DMS53 treated with DMSO at 0.1 percent for 48 hours (cell line): ENCODE results near the gene ID2.

Source experiments
- DNase-seq: peaks from one replicate; lab custom pipeline; 2025; ENCODE audit not compliant: unreplicated experiment; lab: John Stamatoyannopoulos, UW

Gene ID2

DNA sequence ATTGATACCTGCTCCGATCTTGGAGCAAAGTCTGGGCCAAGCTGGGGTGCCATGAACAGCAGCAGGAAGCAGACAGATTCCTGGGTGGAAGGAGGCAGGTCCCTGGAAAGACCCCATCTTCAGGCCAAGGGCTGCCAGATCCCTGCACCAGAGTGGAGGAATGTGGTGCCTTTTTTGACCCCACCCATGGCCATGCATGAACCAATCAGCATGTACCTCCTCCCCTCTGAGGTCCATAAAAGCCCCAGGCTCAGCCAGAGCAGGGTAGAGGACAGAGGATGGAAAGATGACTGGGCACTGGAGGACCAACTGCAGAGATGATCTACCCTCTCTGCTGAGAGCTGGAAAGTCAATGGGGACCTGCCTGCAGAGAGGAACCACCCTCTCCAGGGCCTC lies 34.4 kb upstream of the ID2 start:
- DNase-seq = no peak

DNA sequence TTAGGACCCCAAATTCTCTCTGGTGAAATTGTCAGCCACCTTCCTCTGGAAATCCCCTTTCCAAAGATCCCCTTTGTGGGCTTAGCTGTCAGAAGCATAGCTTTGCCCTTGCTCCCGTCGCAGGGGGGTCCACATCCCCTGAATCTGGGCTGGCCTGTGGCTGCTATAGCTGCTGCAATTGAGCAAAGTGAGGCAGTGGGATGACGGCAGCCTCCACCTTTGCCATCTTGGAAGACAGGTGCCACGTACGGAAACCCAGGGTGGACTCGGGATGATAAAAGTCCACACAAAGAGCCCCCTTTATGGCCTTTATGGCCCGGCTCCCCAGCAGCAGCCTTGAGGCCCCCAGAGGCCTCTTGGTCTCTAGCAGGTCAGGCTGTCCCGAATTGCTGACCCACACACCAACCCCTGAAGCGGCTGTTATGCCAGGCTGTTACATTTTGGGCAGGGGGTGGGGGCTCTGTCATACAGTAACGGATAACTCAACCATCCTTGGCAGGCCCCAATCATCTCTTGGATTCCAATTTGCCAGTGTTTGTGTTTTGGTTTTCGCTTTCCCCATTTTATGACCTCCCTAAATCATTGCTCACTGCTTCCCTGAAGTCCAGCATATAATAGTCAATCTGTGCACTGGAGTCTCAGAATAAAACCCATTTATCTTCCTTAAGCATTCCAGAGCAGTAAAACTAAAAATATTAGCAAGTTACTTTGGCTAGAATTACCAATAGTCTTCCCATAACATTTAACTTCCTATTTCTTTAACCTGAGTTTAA lies 33.2 kb upstream of the ID2 start:
- no peak for DNase-seq

DNA sequence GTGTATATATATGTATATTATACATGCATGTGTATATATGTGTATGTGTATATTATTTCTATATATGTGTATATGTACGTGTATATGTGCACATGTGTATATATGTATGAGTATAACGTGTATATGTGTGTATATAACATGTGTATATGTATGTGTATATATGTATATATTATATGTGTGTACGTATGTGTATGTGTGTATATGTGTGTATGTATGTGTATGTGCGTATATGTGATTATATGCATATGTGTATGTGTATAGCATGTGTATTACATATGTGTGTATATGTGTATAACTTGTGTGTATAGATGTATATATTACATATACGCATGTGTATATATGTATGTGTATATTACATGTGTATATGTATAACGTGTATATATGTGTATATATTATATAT lies 32.1 kb upstream of the ID2 start:
- no peak for DNase-seq

DNA sequence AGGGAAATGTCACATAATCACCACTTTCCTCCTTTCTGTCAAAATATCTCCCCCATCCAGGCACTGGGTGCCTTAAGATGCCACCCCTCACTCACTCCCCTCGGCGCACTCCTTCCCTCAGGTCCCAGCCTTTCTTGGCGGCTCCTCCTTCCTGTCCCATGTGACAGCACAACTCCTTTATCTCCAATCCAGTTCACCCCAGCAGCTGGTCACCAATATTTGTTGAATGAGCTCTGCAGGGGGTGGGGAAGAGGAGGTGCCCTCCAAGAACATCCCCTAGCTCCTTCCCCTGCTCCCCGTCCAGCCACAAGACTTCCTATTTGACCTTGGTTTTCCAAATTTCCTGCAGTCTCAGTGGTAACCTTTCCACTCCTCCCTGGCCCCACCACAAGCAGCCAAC lies 31.6 kb upstream of the ID2 start:
- no peak for DNase-seq

DNA sequence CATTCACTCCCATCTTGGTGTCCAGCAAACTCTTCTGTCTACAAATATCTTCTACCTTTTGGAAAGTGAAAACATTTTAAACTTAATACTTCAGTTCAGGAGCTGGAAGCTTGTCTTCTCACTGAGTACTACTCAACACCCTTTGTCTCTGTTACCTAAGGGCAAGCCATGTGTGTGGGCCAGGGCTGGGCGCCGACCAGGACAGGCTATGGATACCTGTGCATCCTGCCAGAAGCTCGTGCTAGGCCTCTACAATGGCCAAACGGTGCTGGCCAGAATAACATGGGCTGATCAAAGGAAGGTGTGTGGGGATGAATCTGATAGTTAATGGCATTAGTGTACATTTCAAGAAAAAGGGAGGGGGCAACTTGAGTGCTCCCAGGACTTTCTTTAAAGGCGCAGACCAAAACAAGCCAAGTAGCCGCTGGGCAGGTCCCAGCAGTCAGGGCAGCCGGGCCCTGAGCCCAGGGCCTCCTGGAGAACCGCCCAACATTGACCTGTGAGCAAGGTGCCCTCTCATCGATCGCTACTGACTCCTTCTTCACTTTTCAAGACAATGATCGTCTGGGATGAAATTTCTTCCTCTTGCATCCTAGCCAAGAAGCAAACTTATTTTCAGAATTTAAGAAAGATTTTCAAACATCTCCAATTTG lies 29.0 kb upstream of the ID2 start:
- DNase-seq = no peak

DNA sequence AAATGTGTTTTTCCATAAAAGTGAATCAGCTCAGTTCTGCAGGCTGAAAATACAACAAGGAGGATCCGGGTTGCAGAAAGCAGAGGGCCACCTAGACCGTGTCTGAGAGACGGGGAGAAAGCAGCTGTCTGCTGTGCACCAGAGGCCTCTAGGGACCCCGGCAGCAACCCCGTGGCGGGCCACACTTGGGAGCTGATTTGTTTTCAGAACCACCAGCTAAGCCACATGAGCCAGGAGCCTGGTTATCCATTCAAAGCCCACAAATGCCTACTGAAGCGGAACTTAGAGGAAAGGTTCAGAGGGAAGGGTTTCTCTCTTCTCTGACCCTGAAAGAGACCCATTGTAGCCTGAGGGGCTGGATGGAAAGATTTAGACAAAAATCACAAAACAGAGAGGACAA lies 28.4 kb upstream of the ID2 start:
- no peak for DNase-seq

DNA sequence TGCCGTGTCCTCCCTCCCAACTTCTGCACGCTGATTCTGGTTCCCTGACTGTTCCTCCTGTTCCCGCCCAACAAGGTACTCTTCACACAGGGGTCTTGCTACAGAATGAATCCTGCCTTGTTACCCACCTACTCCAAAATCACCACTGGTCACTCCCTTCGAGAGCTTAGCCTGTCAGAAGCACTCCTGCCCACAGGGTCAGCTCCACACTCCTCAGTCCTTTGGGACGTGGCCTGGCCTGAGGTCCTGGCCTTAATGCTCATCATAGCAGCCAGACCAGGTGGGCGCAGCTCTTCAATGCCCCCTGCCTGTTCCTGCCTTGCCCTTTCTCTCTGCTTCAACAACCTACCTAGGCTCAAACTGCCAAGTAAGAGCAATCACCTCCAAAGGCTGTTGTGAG lies 27.8 kb upstream of the ID2 start:
- no peak for DNase-seq

DNA sequence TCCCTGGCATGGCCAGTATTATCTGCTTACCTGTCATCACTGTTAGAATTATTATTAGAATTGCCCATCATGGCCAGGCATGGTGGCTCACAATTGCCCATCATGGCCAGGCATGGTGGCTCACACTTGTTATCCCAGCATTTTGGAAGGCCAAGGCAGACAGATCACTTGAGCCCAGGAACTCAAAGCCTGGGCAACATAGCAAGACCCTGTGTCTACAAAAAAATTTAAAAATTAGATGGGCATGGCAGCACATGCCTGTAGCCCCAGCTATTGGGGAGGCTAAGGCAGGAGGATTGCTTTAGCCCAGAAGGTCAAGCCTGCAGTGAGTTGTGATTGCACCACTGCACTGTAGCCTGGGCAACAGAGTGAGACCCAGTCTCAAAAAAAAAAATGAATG lies 27.4 kb upstream of the ID2 start:
- no peak for DNase-seq

DNA sequence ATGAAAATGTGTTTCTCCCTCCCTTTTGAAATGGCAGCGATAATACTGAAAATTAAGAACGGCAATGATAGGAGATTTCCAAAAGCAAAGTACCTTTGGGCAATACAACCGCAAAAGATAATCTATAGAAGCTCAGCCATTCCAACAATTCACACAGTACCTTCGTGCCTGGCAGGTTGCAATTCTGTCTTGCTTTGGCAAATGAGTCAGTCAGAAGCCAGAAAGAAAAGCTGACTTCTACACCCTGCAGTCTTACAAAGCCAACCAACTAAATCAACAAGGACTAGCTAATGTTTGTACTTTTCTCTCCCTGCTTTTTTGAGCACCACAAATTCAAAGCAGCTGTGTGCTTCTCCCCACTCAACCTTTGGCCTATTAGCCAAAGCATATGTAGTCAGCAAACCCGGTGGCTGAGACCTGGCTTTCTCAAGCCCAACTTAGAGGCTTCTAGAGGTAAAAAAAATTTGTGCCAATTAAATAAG lies 25.7 kb upstream of the ID2 start:
- peak; percentile 86 for DNase-seq

DNA sequence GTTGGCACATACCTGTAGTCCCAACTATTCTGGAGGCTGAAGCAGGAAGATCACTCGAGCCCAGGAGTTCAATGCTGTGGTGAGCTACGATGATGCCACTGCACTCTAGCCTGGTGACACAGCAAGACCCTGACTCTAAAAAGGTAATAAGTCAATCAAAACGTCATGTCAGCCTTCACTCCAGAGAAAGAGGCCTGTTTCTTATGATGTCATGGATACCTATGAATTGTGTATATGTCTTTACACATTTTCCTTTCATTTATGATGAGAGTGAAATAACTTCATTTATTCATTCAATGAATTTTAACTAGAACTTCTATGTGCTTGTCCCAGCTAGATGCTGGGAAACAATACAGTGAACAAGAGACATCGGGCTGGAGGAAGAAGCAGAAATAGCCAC lies 25.0 kb upstream of the ID2 start:
- DNase-seq = no peak

DNA sequence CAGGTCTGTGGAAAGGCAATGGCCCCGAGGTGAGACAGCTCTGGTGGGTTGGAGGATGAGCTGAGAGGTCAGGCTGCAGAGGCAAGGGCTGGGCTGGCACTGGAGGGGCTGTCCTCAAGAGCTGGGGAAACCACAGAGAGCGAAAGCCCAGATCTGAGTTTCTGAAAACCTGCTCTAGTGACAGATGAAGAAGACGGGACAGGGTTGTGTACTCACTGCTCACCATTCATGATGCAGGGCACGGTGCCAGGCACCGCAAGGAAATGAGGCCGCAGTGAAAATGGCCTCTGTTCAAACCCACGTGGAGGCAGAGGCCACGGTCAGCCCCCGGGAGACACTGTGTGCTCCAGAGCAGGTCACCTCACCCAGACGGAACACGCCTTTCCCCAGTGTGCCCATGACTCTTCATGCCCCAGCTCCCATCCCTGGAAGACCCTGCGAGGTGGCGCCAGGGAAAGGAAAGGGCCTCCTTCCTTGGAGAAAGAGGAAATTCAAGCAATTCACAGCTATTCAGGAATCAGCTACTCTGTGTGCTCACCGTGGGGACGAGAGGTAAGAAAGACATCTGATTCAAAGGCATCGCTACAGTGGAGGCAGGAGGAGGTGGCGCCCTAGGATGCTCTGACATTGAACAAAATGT lies 24.3 kb upstream of the ID2 start:
- DNase-seq = no peak

DNA sequence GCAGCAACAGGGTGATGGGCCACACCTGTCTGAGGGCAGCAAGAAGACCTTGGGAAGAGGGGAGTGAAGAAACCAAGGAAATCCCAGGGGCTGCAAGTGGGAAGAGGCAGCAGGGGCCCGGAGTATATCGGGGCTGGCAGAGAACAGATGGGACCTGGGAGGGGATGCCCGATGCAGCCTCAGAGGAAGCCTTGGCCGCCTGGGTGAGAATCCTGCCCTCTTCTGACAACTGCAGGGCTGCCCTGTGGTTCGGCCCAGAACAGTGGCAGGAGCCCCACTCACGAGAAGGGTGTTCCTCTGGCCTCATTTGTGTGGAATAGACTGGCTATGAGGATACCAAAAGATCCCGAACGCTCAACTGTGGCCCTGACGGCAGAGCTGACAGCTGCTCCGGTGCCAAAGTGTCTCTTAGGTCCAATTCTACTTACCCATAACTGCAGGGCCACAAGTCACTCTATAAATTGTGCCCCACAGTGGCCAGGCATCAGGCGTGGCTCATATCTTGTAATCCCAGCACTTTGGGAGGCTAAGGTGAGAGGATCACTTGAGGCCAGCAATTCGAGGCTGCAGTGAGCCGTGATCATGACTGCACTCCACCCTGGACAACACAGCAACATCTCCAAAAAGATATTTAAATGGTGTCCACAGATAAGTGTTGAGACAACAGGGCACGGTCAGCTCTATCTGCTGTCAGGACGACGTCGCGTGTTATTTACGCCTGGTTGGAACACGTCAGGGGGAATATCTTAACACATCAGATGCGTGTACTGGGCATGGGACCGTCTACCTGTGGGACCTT lies 23.6 kb upstream of the ID2 start:
- DNase-seq = no peak

DNA sequence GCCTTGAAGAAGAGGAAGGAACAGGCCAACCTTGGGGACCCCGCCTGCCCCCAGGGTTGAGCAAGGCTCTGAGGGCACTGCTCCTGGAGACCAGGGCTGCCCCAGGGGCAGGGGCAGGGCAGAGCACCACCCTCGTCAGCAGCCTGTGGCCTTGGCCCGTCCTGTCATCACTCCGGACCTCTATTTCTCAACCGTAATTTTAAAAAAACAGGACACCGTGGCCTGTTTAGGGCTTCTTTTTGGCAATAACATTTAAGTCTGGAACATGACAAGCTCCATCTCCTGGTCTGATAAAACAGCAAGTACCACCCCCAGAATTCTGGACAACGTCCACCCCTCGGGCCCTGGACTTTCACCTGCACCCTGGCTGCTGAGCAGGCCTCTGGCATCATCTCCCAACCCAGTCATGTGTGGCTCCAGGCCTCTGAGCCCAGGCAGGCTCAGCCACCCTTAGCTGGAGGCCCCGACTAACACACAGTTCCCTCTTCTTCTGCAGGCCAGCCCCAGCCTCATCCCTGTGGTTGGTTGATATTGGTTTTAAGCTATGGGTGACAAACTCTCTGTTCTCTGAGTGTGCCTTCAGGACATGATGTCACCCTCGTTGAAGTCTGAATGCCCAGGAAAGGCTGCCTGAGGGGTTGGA lies 22.6 kb upstream of the ID2 start:
- peak; percentile 78 for DNase-seq

DNA sequence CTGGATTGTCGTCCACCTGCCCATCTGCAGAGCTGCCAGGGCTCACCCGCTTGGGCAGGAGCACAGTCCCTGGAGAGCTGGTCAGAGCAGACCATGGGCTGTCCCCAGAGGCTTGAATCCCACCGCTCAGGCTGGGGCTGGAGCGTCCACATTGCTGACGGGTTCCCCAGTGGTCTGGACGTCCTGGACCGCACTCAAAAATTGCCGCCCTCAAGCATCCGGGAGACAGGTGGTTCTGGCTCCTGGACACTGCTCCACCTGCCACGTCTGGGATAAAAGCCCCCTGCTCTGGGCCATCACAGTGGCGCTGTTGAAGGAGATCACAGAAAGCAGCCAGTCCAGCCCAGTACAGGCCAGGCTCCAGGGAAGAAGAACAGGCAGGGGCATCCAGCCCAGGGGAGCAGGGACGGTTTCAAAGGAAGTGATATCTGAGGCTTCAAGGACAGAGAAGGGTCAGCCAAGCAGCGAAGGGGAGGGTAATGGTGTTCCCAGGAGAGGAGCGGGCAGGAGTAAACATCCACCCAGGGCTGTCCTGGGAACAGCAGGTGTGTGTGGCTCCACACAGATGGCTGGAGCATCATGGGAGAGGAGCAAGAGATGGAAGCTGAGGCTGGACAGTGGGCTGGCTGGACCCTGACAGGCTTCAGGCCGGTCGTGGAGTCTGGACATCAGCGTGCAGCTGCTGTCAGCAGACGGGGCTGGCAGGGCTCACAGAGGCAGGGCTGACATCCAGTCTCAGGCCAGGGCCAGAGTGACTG lies 21.9 kb upstream of the ID2 start:
- DNase-seq = peak; percentile 19

DNA sequence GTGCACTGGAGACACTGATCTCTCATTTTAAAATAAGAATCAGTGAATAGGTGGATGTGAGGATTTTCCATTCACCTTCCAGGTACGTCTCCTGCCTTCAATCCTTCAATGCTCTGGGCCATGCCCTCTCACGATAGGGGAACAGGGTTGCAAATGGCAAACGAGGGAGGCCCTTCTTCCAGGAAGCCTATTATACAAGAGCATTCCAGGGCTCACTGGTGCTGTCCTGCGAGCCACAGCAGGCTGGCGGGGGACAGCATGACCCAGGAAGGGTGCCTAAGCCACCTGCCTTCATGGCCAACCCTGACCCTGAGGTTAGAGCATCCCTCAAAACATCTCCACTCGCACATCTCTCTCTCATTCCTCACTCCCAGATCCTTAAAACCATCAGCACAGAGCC lies 20.6 kb upstream of the ID2 start:
- no peak for DNase-seq

DNA sequence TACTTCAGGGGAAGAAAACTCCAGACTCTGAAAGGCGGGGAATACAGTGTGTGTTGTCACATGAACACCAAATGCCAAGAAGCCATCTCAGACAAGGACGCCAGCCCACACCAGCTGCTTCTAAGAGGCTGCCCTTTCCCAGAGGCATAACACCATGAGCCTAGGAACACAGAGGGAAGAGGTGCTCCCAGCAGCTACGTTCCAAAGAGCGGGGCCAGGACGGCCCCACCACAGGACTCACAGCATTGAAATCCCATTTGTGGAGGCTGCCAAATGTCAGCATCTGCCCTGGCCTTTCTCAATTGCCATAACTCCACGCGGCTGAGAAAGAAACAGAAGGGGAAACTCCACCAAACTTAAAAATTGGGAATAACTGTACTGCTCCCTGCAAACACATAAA lies 20.1 kb upstream of the ID2 start:
- DNase-seq = no peak

DNA sequence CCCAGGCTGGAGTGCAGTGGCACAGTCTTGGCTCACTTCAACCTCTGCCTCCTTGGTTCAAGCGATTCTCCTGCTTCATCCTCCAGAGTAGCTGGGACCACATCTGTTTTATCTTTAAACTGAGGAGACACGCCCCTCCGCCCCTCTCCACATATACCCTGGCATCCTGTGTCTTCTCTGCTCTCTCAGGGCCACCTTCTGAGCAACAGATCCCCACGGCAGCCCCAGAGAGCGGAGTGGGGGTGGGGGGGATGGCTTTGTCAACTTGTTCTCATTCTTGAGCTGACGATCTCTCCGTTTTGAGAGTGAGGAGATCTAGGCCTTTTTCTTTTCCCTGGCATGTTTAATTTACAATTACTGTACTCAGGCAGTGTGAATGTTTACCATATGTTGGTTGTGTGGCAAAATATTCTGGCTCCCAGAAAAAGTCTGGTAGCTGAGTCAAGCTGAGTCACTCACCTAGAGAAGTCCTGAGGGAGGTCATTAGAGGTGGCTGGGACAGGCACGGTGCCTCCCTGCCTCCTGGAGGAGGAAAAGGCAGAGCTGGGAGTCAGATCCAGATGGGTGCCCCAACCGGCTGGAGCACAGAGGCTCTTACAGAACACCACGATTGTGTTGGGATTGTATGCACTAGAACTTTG lies 19.5 kb upstream of the ID2 start:
- DNase-seq = peak; percentile 38

DNA sequence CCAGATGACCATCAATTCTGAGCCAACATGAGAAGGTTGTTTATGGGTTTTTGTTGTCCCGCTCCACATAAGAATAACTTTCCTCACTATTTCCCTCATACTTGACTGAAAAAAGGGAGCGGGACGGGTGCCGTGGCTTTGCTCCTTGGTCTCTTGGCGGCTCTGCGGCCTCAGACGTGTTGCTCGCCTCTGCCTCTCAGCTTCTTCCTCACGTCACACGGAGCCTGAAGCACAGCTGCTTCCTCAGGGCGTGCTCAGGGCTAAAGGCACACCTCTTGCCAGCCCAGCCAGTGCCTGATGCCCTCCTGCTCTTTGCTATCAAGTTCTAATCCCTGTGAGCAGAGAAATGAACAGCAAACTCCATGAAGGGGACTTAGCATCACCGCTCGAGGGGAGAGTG lies 17.9 kb upstream of the ID2 start:
- no peak for DNase-seq

DNA sequence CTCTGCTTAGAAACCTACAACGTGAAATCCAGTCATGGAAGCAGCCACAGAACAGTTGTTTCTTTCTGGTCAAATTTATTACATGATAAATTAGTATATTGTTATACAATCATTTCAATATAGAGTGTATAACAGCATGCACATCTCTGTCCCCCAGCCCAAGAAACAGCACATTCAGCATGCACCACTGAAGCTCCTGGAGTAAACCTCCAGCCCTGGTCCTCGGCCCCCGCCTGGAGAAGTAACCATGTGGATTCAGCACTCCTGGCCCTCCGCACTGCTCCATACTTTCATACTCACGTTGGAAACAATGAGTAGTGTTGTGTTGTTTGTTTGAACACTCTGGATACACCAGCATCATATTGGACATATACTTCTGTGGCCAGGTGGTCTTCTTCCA lies 15.3 kb upstream of the ID2 start:
- no peak for DNase-seq
